HEK293 (cell line): ENCODE results near the gene NSUN6.

Experiments used
- OSR2 ChIP-seq: fragments of 450-650 bp; formaldehyde crosslinking; IDR thresholded peaks from 2 replicates; pipeline ENCODE4 v1.5.1; 2016; ENCODE audit warnings: missing biosample characterization, missing genetic modification characterization
- YY1 ChIP-seq: fragments of 450-650 bp; formaldehyde crosslinking; IDR thresholded peaks from 2 replicates; pipeline ENCODE4 v1.5.1; 2018; ENCODE audit warnings: missing biosample characterization, missing genetic modification characterization
- ZBTB7A ChIP-seq: fragments of 450-650 bp; formaldehyde crosslinking; IDR thresholded peaks from 2 replicates; pipeline ENCODE4 v1.5.1; 2016; ENCODE audit warnings: low read depth, missing biosample characterization, missing genetic modification characterization
- ZNF155 ChIP-seq: fragments of 450-650 bp; formaldehyde crosslinking; IDR thresholded peaks from 2 replicates; pipeline ENCODE4 v1.5.1; 2016; ENCODE audit warnings: missing biosample characterization, missing genetic modification characterization
- ZNF274 ChIP-seq, 2 experiments: fragments of 200-500 bp in 1 of 2; fragments of 450-650 bp in 1 of 2; sonication (Bioruptor generic) in 1 of 2; formaldehyde crosslinking in 1 of 2; IDR thresholded peaks; 2 replicates each; pipeline versions ENCODE4 v1.5.1 to v1.6.1; 2014 to 2016; ENCODE audit warnings: borderline replicate concordance in 1 of 2, inconsistent platforms in 1 of 2, low read length in 1 of 2, missing biosample characterization in 1 of 2, missing genetic modification characterization in 1 of 2
- ZNF366 ChIP-seq: fragments of 450-650 bp; formaldehyde crosslinking; conservative IDR thresholded peaks from 2 replicates; pipeline ENCODE4 v1.5.1; 2016; ENCODE audit warnings: missing biosample characterization, missing genetic modification characterization
- ZNF48 ChIP-seq: fragments of 450-650 bp; formaldehyde crosslinking; IDR thresholded peaks from 2 replicates; pipeline ENCODE4 v1.5.1; 2016; ENCODE audit warnings: missing biosample characterization, missing genetic modification characterization
- ZNF792 ChIP-seq: fragments of 450-650 bp; formaldehyde crosslinking; IDR thresholded peaks from 2 replicates; pipeline ENCODE4 v1.5.1; 2016; ENCODE audit warnings: missing biosample characterization, missing genetic modification characterization
- TF ChIP-seq, protein P1 (sequence below): fragments of 450-650 bp; formaldehyde crosslinking; IDR thresholded peaks from 2 replicates; pipeline ENCODE4 v1.5.1; 2016; ENCODE audit warnings: missing biosample characterization, missing genetic modification characterization
- TF ChIP-seq, protein P2 (sequence below): fragments of 450-650 bp; formaldehyde crosslinking; IDR thresholded peaks from 2 replicates; pipeline ENCODE4 v1.5.1; 2016; ENCODE audit warnings: missing biosample characterization, missing genetic modification characterization

- TF ChIP-seq, protein P1, sequence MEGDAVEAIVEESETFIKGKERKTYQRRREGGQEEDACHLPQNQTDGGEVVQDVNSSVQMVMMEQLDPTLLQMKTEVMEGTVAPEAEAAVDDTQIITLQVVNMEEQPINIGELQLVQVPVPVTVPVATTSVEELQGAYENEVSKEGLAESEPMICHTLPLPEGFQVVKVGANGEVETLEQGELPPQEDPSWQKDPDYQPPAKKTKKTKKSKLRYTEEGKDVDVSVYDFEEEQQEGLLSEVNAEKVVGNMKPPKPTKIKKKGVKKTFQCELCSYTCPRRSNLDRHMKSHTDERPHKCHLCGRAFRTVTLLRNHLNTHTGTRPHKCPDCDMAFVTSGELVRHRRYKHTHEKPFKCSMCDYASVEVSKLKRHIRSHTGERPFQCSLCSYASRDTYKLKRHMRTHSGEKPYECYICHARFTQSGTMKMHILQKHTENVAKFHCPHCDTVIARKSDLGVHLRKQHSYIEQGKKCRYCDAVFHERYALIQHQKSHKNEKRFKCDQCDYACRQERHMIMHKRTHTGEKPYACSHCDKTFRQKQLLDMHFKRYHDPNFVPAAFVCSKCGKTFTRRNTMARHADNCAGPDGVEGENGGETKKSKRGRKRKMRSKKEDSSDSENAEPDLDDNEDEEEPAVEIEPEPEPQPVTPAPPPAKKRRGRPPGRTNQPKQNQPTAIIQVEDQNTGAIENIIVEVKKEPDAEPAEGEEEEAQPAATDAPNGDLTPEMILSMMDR, result no peak
- TF ChIP-seq ZBTB7A (tag by site-specific recombination) (no peak), YY1 (tag by site-specific recombination) (no peak), ZNF155 (tag by site-specific recombination) (no peak), ZNF274 (IDR thresholded peaks at IDR 0.05; ENCODE audit: low read length) (no peak), ZNF274 (tag by site-specific recombination; IDR thresholded peaks at IDR 0.05; ENCODE audit: borderline replicate concordance) (no peak), OSR2 (no peak), ZNF48 (no peak), ZNF792 (tag by site-specific recombination) (no peak), ZNF366 (tag by site-specific recombination) (no peak)
- TF ChIP-seq, protein P2, sequence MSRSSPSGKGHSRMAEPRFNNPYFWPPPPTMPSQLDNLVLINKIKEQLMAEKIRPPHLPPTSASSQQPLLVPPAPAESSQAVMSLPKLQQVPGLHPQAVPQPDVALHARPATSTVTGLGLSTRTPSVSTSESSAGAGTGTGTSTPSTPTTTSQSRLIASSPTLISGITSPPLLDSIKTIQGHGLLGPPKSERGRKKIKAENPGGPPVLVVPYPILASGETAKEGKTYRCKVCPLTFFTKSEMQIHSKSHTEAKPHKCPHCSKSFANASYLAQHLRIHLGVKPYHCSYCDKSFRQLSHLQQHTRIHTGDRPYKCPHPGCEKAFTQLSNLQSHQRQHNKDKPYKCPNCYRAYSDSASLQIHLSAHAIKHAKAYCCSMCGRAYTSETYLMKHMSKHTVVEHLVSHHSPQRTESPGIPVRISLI (tag by site-specific recombination), result no peak
These were observed 23.9 kb upstream of the NSUN6 start for GRCh38 chr10:18675086-18675801.
